ENCODE results near the gene NDUFV1.
"Not testable (repeated sequence)": the region's sequence is repeated elsewhere in the genome, so short reads cannot be mapped to it uniquely, and the experiment has no call there.

The NDUFV1 gene

GRCh38 chr11:67620621-67621020 is 13.9 kb downstream of the NDUFV1 start:
- H3K36me3 ChIP-seq (ENCODE audit: insufficient read depth, low read length); H3K9me3 ChIP-seq (ENCODE audit: insufficient read depth, low read depth, low read length): not testable (repeated sequence)
- Histone ChIP-seq H3K4me3 (ENCODE audit: low read length) (peak overlapping the region; percentile 70), H3K9ac (ENCODE audit: low read depth, low read length) (peak overlapping the region; percentile 84), H3K27ac (ENCODE audit: low read depth, low read length) (peak overlapping the region; percentile 55; the same call in 1 of the 2 replicates), H3K27me3 (ENCODE audit: insufficient read depth, low read length) (peaks cover 16% of the 10 kb centered on the region), H3K4me1 (ENCODE audit: insufficient read depth, low read length) (peaks cover 21% of the 10 kb centered on the region)
- WGBS, result under 1% methylated on average over 13 of the region's 13 CpGs

DNA sequence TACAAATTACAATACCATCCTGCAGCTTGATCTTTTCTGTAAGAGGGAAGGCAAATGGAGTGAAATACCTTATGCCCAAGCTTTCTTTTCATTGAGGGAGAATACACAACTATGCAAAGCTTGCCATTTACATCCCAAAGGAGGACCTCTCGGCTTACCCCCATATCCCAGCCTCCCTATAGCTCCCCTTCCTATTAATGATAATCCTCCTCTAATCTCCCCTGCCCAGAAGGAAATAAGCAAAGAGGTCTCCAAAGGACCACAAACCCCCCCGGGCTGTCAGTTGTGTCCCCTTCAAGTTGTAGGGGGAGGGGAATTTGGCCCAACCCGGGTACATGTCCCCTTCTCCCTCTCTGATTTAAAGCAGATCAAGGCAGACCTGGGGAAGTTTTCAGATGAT is 15.2 kb downstream of the NDUFV1 start:
- not testable (repeated sequence) for H3K36me3 ChIP-seq (ENCODE audit: insufficient read depth, low read length); H3K9me3 ChIP-seq (ENCODE audit: insufficient read depth, low read depth, low read length)
- peaks cover 13% of the 10 kb centered on the region for H3K27me3 ChIP-seq (ENCODE audit: insufficient read depth, low read length)
- peaks cover 11% of the 10 kb centered on the region for H3K4me1 ChIP-seq (ENCODE audit: insufficient read depth, low read length)
- H3K4me3 ChIP-seq (ENCODE audit: low read length), result peak overlapping the region; percentile 70
- H3K9ac ChIP-seq (ENCODE audit: low read depth, low read length), result peak overlapping the region; percentile 84; the same call in 1 of the 2 replicates
- peak overlapping the region; percentile 55; the same call in 1 of the 2 replicates for H3K27ac ChIP-seq (ENCODE audit: low read depth, low read length)
- WGBS, result 0% methylated on average over 2 of the region's 3 CpGs

DNA sequence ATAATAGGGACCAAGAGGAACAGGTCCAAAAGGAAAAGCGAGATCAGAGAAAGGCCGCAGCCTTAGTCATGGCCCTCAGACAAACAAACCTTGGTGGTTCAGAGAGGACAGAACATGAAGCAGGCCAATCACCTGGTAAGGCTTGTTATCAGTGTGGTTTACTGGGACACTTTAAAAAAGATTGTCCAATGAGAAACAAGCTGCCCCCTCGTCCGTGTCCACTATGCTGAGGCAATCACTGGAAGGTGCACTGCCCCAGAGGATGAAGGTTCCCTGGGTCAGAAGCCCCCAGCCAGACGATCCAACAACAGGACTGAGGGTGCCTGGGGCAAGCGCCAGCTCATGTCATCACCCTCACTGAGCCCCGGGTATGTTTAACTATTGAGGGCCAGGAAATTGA is 16.2 kb downstream of the NDUFV1 start:
- not testable (repeated sequence) for H3K4me1 ChIP-seq (ENCODE audit: insufficient read depth, low read length); H3K36me3 ChIP-seq (ENCODE audit: insufficient read depth, low read length); H3K27ac ChIP-seq (ENCODE audit: low read depth, low read length); H3K27me3 ChIP-seq (ENCODE audit: insufficient read depth, low read length); H3K9ac ChIP-seq (ENCODE audit: low read depth, low read length); H3K4me3 ChIP-seq (ENCODE audit: low read length); H3K9me3 ChIP-seq (ENCODE audit: insufficient read depth, low read depth, low read length)
- 70% methylated on average over 6 of the region's 7 CpGs for WGBS

- H3K36me3 ChIP-seq (ENCODE audit: insufficient read depth, low read length); H3K9ac ChIP-seq (ENCODE audit: low read depth, low read length); H3K4me1 ChIP-seq (ENCODE audit: insufficient read depth, low read length); H3K4me3 ChIP-seq (ENCODE audit: low read length); H3K27me3 ChIP-seq (ENCODE audit: insufficient read depth, low read length); H3K9me3 ChIP-seq (ENCODE audit: insufficient read depth, low read depth, low read length): not testable (repeated sequence)
- 88% methylated on average over 1 of the region's 1 CpG for WGBS
- H3K27ac ChIP-seq (ENCODE audit: low read depth, low read length), result peak overlapping the region; percentile 35; the same call in 1 of the 2 replicates
Measured at GRCh38 chr11:67623795-67624194, 17.1 kb downstream of the NDUFV1 start.

- 85% methylated on average over 10 of the region's 10 CpGs for WGBS
- not testable (repeated sequence) for H3K27me3 ChIP-seq (ENCODE audit: insufficient read depth, low read length); H3K9me3 ChIP-seq (ENCODE audit: insufficient read depth, low read depth, low read length); H3K36me3 ChIP-seq (ENCODE audit: insufficient read depth, low read length); H3K9ac ChIP-seq (ENCODE audit: low read depth, low read length); H3K4me1 ChIP-seq (ENCODE audit: insufficient read depth, low read length); H3K4me3 ChIP-seq (ENCODE audit: low read length)
- peak overlapping the region; percentile 85; the same call in 1 of the 2 replicates for H3K27ac ChIP-seq (ENCODE audit: low read depth, low read length)
Measured at GRCh38 chr11:67626131-67626833, 19.5 kb downstream of the NDUFV1 start.

DNA sequence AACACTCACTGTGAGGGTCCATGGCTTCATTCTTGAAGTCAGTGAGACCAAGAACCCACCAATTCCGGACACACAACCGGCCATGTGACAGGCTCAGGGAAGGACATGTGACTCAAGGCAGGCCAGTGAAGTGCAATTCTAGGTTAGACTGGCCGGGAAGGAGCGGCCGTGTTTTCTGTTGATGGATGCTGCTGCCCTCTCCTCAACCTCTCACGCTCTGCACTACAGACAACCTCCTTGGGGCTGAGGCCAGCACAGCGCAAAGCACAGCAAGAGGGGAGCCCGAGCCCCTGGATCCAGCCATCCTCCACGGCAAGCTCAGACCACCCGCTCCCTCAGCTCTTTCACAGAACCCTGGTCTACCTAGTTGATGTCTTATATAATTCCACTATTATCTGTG is 20.2 kb downstream of the NDUFV1 start:
- H3K27ac ChIP-seq (ENCODE audit: low read depth, low read length), result peak overlapping the region; percentile 85; the same call in 1 of the 2 replicates
- H3K4me3 ChIP-seq (ENCODE audit: low read length), result no peak overlapping the region
- H3K36me3 ChIP-seq (ENCODE audit: insufficient read depth, low read length), result peaks cover 7% of the 10 kb centered on the region
- H3K4me1 ChIP-seq (ENCODE audit: insufficient read depth, low read length), result no peaks in the 10 kb centered on the region
- no peak overlapping the region for H3K9ac ChIP-seq (ENCODE audit: low read depth, low read length)
- no peaks in the 10 kb centered on the region for H3K9me3 ChIP-seq (ENCODE audit: insufficient read depth, low read depth, low read length)
- 84% methylated on average over 9 of the region's 10 CpGs for WGBS
- no peaks in the 10 kb centered on the region for H3K27me3 ChIP-seq (ENCODE audit: insufficient read depth, low read length)

GRCh38 chr11:67627441-67627811 is 20.7 kb downstream of the NDUFV1 start:
- no peaks in the 10 kb centered on the region for H3K4me1 ChIP-seq (ENCODE audit: insufficient read depth, low read length)
- peaks cover 7% of the 10 kb centered on the region for H3K36me3 ChIP-seq (ENCODE audit: insufficient read depth, low read length)
- H3K9me3 ChIP-seq (ENCODE audit: insufficient read depth, low read depth, low read length), result no peaks in the 10 kb centered on the region
- H3K9ac ChIP-seq (ENCODE audit: low read depth, low read length), result no peak overlapping the region
- peak overlapping the region; percentile 85; the same call in 1 of the 2 replicates for H3K27ac ChIP-seq (ENCODE audit: low read depth, low read length)
- H3K27me3 ChIP-seq (ENCODE audit: insufficient read depth, low read length), result no peaks in the 10 kb centered on the region
- WGBS, result 91% methylated on average over 6 of the region's 6 CpGs
- H3K4me3 ChIP-seq (ENCODE audit: low read length), result no peak overlapping the region

GRCh38 chr11:67627812-67628624 is 21.3 kb downstream of the NDUFV1 start:
- Histone ChIP-seq H3K9me3 (ENCODE audit: insufficient read depth, low read depth, low read length) (no peaks in the 10 kb centered on the region), H3K9ac (ENCODE audit: low read depth, low read length) (peak overlapping the region; percentile 29; the same call in 1 of the 2 replicates), H3K4me1 (ENCODE audit: insufficient read depth, low read length) (no peaks in the 10 kb centered on the region), H3K27me3 (ENCODE audit: insufficient read depth, low read length) (no peaks in the 10 kb centered on the region), H3K4me3 (ENCODE audit: low read length) (no peak overlapping the region), H3K27ac (ENCODE audit: low read depth, low read length) (peak overlapping the region; percentile 85), H3K36me3 (ENCODE audit: insufficient read depth, low read length) (peaks cover 7% of the 10 kb centered on the region)
- 80% methylated on average over 15 of the region's 15 CpGs for WGBS

GRCh38 chr11:67628710-67629385 is 22.1 kb downstream of the NDUFV1 start:
- Histone ChIP-seq H3K9ac (ENCODE audit: low read depth, low read length) (peak overlapping the region; percentile 29), H3K27ac (ENCODE audit: low read depth, low read length) (peak overlapping the region; percentile 85), H3K27me3 (ENCODE audit: insufficient read depth, low read length) (no peaks in the 10 kb centered on the region), H3K4me1 (ENCODE audit: insufficient read depth, low read length) (no peaks in the 10 kb centered on the region), H3K9me3 (ENCODE audit: insufficient read depth, low read depth, low read length) (no peaks in the 10 kb centered on the region), H3K36me3 (ENCODE audit: insufficient read depth, low read length) (peaks cover 7% of the 10 kb centered on the region), H3K4me3 (ENCODE audit: low read length) (peak overlapping the region; percentile 61; the same call in 1 of the 2 replicates)
- 42% methylated on average over 24 of the region's 25 CpGs for WGBS

- Histone ChIP-seq H3K9me3 (ENCODE audit: insufficient read depth, low read depth, low read length) (no peaks in the 10 kb centered on the region), H3K4me1 (ENCODE audit: insufficient read depth, low read length) (no peaks in the 10 kb centered on the region), H3K4me3 (ENCODE audit: low read length) (peak within 1 kb of the TSS; percentile 93), H3K36me3 (ENCODE audit: insufficient read depth, low read length) (peaks cover 7% of the 10 kb centered on the region), H3K27ac (ENCODE audit: low read depth, low read length) (peak within 1 kb of the TSS; percentile 92), H3K27me3 (ENCODE audit: insufficient read depth, low read length) (no peaks in the 10 kb centered on the region), H3K9ac (ENCODE audit: low read depth, low read length) (peak within 1 kb of the TSS; percentile 84)
- WGBS, result under 1% methylated on average over 101 of the region's 102 CpGs
Measured at GRCh38 chr11:67629386-67630227, 22.9 kb downstream of the NDUFV1 start, which contains the start of gene NUDT8. Gene NUDT8, minus strand, starts transcription at chr11:67629937. Its CDS starts 26 bp downstream, at chr11:67629911.
